CD4-positive, alpha-beta T cell treated with Interleukin-17A for 4 hours (primary cell): Measurements from ENCODE around the gene VOPP1.

Experiments
- DNase-seq: peaks from one replicate; pipeline ENCODE4 v3.0.0-alpha.2; 2020; ENCODE audit warnings: mixed read lengths

VOPP1 gene

DNA sequence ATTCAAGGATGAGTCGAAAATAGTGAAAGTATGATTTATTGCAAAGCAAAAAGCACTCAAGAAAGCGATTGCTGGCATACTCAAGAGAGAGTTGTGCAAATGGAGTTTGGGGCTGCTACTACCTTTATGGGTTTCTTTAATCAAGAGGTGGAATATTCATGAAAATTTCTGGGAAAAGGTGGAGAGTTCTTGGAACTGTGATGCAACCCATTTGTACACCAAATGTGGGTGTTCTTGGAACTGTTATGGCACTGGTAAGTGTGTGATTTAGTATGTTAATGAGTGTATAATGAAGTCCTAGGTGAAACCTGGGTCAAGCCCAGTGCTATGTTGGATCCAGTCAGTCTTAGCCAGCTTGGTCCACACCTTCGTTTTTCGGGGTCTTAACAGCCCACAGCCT is 3.4 kb upstream of the VOPP1 start:
- no peak for DNase-seq

DNA sequence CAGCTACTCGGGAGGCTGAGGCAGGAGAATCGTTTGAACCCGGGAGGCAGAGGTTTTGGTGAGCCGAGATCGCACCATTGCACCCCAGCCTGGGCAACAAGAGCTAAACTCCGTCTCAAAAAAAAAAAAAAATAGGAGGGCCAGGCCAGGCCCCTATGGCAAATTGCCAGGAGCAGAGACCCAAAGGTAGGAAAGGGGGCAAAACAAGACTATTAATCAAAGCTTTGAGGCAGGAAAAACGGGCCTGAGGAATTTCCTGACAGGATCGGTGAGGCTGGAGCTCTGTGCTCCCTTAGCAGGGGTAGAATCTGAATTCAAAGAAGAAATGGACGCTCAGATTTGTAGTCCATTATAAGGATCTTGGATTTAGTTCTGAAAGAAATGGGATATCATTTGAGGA is 2.8 kb upstream of the VOPP1 start:
- DNase-seq = no peak

DNA sequence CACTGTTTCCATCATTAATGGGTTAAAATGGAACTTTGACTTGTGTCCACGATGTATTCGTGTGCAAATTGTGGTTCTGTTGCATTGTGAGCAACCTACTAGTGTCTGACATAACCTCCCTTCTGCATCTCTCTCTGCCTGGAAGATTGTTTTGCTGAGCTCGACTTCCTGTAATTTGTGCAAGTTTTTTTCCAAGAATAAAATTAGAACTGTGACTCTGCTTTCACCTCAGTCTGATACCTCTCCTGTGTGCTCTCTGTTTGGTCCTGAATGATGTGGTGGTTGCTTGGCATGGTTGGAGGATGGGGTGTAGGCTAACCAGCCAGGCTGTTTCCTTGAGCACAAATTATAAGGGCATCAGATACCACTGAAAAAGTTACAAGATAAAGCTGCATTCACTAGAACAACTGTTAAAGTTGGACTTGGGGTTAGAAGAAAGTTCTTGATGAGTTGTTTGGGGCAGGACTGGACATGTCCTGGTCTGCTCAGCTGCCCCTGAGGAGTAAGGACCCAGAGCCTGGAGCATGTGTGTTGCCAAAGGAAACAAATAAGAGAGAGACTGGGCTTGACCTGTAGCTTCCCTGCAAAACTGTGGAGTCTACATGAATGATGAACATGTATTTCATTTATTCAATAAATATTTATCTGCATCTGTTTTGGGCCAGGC is 1.9 kb upstream of the VOPP1 start:
- DNase-seq = peak; percentile 55

DNA sequence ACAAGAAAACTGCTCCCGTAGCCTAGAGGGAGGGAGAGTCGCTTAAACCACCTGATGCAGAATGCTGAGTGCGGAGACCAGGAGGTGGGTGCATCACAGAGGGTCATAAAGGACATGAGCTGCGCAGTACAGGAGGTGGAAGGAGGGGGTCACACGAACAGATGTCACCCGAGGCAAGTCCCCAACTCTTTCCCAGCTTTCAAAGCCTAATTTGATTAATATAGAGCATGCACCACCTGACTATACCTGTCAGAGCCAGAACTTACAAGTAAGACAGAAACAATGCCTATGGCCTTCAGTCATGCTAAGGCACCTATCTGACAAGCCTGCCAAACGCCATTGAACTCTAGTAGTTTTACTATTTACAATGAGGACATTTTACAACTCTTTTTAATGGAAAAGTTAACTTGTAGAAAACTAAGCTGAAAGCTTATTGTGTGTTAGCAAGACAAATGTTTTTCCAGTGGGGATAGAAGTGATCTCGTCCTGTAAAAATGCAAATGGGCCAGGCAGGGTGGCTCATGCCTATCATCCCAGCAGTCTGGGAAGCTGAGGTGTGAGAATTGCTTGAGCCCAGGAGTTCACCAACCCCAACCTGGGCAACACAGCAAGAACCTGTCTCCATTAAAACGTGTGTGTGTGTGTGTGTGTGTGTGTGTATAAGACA is 1.1 kb upstream of the VOPP1 start:
- DNase-seq = no peak

DNA sequence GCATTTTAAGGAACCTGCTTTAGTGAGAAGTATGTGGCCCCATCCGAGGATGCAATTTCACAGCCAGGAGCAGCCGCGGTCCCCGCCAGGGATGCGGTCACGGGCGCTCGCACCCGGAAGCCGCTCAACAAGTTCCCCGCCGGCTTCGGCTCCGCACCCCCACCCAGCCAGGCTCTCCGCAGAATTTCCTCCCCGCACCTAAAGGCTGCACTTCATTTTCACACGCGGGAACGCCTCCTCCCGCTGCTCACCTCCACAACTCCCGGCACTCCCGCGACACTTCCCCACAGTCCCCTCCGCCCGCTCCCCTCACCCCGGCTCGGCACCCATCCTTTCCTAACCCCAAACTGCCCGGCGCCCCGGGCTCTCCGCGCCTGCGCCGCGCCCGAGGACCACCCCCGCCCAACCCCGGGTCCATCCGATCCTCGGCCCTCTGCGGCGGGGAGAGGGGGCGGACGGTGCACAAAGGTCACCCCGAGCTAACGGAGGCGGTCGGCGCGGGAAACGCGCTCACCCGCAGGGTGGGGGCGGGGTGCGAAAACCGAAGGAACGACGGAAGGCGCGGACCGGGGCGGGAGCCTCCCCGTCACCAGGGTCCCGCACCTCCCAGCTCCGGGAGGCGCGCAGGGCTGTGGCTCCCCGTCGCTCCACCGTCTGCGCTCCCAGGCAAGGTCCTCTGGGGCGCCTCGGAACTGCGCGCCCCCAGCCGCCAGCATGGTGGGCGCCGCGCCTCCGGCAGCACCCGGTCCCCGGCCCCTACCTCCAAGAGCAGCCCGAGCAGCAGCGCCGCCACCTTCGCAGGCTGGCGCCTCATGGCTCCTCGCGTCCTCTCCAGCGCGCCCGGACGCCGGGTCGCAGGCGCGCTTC is 558 bp downstream of the VOPP1 start:
- peak; percentile 78 for DNase-seq

DNA sequence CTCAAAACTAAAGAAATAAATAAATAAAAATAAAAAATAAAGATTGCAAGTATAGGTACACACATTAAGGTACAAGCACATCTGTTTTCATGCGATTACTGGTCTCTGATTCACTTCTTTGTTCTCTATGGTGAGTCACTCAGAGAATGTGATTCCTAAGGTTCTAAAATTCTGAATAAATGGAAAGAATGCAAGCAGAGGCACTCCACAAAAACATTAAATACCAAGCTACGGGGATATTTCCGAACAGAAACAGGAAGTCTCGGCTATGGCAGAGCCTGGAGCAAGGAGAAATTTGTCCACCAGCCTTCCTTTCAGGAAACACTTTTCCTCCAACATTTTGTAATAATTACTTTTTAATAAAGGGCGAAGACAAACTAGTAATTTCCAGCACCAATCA is 1.4 kb downstream of the VOPP1 start:
- DNase-seq = no peak

DNA sequence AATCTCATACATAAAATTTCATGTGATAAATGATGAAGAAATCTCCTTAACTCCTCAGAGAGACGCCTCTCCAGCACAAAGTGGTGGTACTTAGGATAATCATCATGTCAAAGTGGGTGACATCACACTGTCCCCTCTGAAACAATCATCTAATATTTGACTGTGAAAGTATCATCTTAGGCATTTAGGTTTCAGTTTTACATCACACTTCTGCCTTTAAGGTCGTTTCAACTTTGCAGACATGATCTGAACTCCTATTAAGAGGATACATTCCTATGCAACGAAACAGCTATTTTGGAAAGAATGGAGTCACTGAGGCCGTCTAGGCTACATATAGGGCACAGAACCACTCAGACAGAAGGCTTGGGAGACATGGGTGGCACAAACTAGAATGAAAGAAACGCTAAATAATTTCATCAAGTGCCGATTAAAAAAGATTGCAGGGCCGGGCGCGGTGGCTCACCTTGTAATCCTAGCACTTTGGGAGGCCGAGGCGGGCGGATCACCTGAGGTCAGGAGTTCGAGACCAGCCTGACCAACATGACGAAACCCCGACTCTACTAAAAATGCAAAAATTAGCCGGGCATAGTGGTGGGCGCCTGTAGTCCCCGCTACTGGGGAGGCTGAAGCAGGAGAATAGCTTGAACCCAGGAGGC is 2.0 kb downstream of the VOPP1 start:
- no peak for DNase-seq

DNA sequence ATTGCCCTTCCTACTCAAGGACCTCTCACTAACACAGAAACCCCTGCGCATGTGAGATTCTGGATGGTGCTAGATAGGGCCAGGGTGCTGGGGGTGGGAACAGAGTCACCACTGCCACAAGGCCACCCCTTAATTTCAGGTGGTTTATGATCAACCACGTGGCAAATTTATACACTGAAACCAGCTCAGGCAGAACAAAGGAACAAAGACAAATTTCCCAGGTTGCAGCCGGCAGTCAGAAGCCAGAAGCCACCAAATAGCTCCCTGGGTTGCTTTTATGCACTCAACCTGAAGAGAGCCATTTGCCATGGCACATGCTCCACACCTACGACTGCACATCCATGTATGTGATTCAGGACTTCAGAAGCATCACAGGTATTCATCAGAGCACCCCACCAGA is 2.5 kb downstream of the VOPP1 start:
- DNase-seq = peak; percentile 23

DNA sequence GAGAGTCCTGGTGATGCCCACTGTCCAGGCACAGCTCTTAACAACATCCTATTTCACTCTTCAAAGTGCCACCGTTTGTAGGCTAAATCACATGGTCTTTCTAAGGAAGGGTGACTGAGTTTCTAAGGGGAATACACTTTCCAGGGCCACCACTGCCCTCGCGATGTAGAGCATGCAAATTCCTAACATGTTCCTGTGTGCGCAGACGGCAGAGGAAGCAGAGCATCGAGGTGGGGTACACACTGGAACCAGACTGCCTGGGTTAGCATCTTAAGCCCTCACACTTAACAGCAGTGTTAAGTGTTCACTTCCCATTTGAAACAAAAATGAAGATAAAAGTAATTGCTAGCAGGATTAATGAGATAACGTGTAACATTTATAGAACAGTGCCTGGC is 3.0 kb downstream of the VOPP1 start:
- DNase-seq = no peak

DNA sequence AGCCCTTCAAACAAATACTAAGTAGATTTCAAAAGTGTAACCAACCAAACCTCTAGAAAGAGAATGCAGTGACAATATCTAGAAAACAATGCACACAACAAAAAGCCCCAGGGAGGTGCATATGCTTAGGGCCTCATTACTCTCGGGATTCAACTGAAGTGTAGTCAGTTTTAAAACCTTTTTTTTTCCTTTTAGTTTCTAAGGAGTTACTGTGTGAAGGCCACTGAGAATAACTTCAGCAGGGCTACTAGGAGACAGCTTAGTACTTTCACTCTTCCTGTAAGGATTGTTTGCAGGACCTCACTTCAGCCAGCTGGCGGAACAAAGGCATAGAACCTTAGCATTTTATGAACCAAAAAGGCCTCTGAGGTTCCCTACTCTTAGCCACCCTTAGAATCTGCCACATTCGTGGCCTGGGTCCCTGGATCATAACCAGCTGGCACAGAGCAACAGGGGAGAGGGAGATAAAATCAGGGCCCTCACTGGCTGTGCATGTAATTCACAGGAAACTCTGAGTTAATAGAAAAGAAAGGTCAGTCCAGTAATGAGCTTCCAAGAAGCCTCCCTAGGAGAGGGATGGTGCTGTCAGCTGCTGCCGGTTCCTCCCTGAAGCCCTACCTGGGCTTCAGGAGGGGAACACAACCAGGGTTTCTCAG is 3.6 kb downstream of the VOPP1 start:
- DNase-seq = no peak

DNA sequence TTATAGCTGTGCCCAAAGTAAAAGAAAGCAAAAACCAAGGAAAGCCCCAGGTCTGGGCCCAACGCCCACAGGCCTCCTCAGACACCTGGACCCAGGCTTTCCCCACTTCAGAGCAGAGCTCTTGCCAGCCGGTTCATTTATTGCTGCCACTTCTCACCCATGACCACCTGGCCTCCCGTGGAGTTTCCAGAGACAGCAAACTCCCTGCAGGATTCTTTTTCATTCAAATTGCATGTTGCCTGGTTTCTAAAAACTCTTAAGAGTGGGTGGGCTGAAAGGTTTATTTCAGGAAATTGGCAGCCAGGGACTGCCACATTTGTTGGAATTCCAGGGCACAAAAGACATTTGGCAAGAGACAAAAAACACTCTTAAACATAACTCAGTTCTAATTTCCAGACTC is 4.7 kb downstream of the VOPP1 start:
- DNase-seq = no peak

DNA sequence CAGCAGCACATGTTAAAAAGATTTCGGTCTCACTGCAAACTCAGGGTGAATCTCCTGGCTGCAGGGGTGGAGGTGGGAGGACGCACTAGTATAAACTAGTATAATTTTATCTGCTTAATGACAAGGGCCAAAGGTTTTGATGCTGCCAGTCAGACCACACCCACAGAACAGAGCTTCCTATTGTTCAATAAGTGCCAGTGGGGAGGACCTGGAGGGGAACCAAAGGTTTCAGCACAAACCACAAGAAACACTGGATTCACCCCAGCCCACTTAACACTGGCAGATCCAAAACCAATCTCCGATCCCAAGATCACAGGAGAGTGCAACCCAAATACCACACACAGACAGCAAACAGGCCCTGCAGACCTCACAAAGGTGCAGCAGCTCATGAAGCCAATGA is 6.6 kb downstream of the VOPP1 start:
- peak; percentile 22 for DNase-seq

DNA sequence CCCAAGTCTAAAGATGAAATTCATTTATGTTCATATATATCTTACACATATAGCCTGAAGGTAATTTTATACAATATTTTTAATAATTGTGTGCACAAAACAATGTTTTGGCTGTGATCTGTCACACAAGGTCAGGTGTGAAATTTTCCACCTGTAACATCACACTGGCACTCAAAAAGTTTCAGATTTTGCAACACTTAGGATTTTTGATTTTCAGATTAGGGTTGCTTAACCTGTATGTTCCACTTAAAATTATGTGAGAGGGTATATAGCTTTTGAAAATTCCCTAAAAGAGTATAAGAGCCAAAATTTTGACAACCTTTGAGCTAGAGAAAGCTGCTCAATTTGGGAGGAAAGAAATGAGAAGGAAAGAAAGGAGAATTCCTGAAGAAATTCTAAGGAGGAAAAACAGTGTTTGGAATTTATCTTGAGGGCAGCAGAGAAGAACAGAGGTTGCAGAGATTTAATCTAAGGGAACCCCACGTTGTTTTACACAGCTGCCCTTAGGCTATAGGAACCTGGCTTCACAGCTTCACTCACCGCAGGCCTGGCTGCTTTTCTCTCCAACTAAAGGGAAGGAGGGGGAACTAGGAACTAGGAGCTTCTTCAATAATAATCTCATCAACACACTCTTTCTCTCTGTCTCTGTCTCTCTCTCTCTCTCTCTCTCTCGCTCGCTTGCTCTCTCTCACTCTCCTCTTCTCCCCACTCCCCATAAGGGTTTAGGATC is 8.5 kb downstream of the VOPP1 start:
- no peak for DNase-seq

DNA sequence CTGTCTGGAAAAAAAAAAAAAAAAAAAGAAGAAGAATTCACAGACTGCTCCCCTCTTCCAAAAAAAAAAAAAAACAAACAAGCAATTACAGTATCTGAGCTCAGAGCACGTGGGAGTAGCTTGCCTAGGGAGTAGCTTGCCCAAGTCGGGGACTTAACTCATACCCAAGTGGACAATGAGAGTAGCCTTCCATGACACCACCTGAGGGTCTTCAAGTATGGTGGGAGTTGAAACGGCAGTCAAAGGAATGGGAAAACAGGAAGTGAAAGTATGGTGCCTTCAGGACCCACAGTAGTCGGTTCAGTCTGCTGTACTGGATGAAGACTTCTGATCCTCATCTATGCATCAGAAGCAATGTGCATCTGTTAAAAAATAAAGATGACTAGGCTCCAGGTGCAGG is 10.6 kb downstream of the VOPP1 start:
- no peak for DNase-seq

DNA sequence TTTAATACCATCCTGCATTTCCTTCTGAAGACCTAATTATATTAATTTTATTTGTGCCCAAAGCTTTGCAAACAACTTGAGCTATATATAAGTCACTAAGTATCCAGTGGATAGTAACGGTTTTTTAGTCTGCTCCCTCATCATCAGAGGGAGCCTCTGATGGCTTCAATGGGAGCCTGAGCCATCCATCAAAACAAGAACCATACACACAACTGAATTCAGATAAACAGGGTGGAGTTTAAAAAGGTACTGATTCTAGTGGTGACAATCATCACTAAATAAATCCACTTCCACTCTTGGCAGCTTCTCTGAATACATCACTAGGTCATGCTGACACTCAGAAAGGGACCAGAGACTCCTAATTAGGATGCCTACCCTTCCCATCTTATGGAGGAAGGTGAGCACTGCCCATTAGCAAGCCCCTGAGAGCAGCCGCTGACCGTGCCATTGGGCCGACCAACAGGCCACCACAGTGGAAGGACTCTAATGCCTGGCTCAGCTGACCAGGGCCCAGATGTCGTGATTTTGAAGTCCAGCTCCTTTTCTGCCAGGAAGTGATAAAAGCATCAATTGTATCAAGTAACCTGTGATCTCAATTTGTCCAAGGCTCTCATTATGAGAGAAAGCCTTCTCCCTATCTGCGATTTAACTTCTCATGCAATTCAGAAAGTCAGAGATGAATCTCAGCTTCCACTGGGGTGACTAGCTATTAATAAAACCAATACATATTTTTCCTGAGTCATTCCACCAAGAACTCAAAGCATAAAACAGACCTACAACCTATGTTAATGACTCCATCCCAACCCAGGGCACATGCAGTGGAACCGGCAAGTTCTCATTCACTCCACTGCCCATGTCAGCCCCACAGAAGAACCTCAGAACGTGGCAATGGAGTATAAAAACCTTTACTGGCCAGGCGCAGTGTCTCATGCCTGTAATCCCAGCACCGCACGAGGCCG is 13.1 kb downstream of the VOPP1 start:
- DNase-seq = no peak

DNA sequence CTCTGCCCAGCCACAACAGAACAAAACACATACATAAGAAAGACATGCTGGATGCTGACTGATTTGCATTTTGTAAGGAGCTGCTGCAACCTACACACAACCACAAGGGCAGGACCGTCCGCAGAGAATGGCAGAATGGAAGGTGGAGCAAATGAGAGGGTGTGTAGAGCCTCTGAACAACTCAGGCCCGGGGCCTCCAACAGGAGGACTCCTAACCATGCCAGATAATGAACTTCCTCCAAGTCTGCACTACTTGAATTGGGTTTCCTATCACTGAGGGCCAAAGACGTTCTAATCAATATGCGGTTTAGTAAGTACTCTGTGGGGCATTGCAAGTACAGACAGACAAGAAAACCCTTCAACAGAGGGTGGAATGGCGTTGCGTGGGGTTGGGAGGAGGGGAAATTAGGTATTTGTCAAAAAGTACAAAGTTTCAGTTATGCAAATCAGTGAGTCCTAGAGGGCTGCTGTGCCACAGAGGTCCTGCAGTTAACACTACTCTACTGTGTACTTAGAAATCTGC is 14.6 kb downstream of the VOPP1 start:
- no peak for DNase-seq

DNA sequence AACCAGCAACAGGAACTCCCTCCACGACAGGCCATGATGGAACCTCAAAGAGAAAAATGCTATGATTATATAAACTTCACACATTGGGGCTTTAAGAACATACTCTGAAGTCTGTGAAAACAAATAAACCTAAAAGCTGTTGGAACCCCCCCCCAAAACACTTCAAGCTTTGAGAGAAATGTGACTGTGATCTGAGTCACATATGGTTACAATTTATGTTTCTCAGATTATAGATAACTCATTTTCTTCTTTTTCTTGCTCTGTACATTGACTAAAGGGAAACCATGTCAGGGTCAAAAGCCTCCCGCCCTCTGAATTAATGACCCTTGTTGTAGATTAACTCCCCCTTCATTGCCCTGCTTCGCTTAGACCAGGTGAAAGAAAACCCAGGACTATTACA is 15.8 kb downstream of the VOPP1 start:
- DNase-seq = no peak

DNA sequence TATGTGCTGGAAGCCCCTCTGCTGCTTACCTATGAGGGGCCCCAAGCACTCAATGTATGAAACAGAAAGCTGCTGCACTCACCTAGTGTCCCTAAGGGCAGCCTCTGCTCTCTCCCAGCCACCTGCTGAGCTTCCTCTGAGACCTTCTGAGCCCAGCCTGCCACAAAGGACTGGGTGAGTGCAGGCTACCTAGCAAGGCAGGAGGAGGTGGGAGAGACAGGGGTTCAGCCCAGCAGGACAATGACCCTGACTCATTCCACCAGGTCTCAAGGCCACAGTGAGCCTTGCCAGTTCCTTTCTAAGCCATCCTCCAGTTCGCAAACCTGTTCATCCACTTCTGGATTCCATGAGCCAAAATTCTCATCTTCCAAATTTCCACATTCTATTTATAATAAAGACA is 16.3 kb downstream of the VOPP1 start:
- no peak for DNase-seq

DNA sequence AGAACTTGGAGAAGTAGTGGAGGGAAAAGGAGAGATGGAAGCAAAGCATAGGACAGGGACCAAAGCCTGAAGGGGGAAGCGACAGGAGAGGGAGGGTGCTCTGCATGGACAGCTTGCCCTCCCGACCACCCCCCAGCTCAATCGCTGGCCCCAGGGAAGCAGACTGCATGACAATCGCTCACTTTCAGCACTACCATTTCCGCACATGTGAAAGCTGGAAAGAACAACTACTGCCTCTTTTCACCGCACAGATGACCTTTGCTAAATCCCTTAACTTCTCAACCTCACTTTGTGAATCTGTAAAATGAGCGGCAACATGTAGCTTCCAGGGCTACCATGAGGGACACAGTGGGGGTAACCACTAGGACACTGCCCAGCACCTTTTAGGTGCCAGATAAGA is 17.1 kb downstream of the VOPP1 start:
- DNase-seq = no peak

DNA sequence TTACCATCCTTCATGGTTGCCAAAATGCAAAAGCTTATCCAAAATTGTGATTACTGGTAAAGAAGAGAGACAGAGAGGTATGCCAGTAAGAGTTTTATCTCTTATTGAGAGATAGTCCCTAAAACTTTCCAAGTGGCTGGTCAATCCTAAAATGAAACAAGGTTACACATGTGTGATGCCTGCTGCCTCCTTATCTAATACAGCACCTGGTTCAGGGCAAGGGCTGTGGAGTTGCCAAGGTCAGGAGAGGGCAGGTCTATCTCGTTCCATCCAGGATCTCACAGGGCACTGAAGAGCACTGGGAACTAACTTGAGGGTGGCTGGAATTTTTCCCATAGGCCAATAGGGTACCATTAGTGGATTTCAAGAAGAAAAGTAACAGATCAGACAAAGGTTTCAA is 18.3 kb downstream of the VOPP1 start:
- DNase-seq = no peak

DNA sequence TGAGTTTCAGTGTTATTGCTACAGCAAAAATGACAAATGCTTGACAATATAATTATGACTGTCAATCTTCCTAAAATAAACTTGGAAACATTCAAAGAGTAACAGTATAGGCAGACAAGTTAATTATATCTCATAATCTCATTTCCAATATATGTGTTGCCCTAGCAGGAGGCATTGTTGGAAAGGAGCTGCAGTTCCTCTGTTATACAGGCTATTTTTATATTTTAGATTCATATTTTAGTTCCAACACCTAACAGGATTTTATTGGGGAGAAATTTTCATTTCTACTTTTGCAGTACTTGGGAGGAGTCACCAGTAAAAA is 19.3 kb downstream of the VOPP1 start:
- no peak for DNase-seq
